Epidermal melanocyte (primary cell): ENCODE measurements around the gene COQ9.

Source experiments
- DNase-seq: peaks from one replicate; pipeline ENCODE4 v3.0.0; 2011; ENCODE audit warnings: low spot score; ENCODE audit not compliant: insufficient read length

COQ9 gene

DNA sequence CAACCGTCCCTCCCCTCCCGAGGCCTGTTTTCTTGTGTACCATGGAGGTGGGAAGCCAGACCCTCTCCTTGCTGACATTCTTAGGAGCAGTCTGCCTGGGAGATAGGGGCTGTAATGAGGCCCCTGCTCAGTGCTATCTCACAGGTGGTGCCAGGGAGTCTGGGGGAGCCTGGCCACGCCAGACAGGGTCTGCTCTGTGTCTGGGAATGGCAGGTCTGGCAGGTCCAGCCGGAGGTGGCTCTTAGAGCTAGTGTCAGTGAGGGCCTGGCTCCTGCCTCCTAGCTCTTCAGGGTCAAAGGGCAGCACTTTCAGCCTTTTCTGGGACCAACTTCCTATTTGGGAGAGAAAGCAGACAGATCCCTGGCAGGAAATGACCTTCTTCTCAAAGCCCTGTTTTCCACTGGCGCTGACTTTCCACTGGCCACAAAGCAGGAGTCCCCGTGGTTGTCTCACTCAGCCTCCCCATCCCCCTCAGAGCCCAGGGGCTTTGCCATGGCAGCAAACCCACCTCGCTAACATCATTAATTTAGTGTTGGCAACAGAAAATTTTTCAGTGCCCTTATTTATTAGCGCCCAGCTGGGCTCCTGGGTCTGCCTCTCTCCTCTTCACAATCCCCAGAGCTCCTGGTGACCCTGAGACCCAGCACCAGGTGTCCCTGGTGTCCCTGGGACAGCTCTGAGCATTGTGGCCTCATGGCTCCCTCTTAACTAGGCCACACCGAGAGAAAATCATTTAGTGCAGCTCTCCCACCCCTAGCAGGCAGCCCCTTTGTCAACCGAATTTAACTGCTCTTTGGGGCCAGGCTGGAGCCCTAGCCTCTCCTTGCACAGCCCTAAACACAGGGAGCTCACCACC lies 63.0 kb downstream of the COQ9 start:
- no peak for DNase-seq
